Body of pancreas (tissue), 4 donors: ENCODE data around the gene S1PR5.

ENCODE experiments used
- CTCF ChIP-seq, 7 experiments: fragments of 450-650 bp in 4 of 7; fragments of 200-600 bp in 3 of 7; sonication (generic) in 3 of 7; IDR thresholded peaks; one replicate each; pipeline ENCODE4 v1.5.1; 2016 to 2019; ENCODE audit warnings: antibody characterized with exemption in 7 of 7
- POLR2A ChIP-seq, 3 donors: fragments of 450-650 bp; IDR thresholded peaks; one replicate each; pipeline ENCODE4 v1.6.1; 2016; ENCODE audit warnings: antibody characterized with exemption in 3 of 3, mild to moderate bottlenecking in 2 of 3

DNA sequence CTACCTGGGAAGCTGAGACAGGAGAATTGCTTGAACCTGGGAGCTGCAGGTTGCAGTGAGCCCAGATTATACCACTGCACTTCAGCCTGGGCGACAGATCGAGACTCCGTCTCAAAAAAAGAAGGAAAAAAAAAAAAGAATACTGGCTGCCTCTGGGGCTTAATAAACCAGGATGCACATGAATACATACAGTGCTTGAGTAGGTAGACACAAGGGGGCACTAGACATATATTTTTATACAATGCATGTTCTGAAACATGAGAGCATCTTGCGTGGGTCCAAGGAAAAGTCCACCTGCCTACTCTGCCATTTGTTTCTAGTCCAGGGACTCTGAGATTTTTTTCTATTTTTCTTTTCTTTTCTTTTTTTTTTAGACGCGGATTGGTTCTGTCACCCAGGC lies 45.3 kb downstream of the S1PR5 start:
- TF ChIP-seq CTCF (IDR thresholded peaks at IDR 0.05) (peak in 6 of 7 experiments; percentile 7 to 41 (median 30)), POLR2A (IDR thresholded peaks at IDR 0.05) (no peak)
